Measurements from ENCODE around the gene HUNK.

DNA sequence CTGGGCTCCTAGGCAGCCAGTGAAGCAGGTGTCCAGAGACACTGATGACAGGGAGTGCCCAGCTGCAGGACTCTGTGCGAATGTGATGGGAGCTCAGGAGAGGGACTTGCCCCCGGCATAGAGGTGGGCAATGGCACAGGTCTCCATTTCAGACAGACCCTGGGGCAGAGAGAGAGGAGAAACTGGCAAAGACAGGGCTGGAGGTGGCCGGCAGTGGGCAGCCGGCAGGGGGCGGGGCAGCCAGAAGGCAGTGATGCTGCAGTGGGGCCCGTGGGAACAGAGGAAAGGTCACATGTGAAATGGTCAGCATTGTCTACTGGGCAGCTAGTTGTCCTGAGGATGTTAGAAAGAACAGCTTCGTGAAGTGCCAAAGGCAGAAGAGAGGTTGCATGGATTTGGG is 112.6 kb downstream of the HUNK start:
- TF ChIP-seq, protein P1, sequence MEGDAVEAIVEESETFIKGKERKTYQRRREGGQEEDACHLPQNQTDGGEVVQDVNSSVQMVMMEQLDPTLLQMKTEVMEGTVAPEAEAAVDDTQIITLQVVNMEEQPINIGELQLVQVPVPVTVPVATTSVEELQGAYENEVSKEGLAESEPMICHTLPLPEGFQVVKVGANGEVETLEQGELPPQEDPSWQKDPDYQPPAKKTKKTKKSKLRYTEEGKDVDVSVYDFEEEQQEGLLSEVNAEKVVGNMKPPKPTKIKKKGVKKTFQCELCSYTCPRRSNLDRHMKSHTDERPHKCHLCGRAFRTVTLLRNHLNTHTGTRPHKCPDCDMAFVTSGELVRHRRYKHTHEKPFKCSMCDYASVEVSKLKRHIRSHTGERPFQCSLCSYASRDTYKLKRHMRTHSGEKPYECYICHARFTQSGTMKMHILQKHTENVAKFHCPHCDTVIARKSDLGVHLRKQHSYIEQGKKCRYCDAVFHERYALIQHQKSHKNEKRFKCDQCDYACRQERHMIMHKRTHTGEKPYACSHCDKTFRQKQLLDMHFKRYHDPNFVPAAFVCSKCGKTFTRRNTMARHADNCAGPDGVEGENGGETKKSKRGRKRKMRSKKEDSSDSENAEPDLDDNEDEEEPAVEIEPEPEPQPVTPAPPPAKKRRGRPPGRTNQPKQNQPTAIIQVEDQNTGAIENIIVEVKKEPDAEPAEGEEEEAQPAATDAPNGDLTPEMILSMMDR (IDR thresholded peaks at IDR 0.05): no peak
- no peak for TF ChIP-seq POLR2A (IDR thresholded peaks at IDR 0.05)
